Stimulated activated naive CD4-positive, alpha-beta T cell treated with Interleukin-2 at 50 U/mL for 16 hours (primary cell): ENCODE results near the gene CAMSAP1.
"Not testable (repeated sequence)": the region's sequence is repeated elsewhere in the genome, so short reads cannot be mapped to it uniquely, and the experiment has no call there.

Experiments
- DNase-seq: peaks from one replicate; lab custom pipeline; 2025; lab: John Stamatoyannopoulos, UW

CAMSAP1 gene

GRCh38 chr9:135907431-135908092, at the start of gene CAMSAP1:
Gene CAMSAP1 (minus strand): TSS chr9:135907546. CDS start chr9:135907159, 387 bp downstream.
- peak; percentile 92 for DNase-seq

GRCh38 chr9:135956802-135957174, 49.4 kb upstream of the CAMSAP1 start:
- no peak for DNase-seq

- DNase-seq = no peak
Measured at GRCh38 chr9:135955934-135956801, 48.8 kb upstream of the CAMSAP1 start.

GRCh38 chr9:135952664-135953206, 45.4 kb upstream of the CAMSAP1 start:
- no peak for DNase-seq

- no peak for DNase-seq
Measured at GRCh38 chr9:135951889-135952663, 44.7 kb upstream of the CAMSAP1 start.

GRCh38 chr9:135951310-135951709, 44.0 kb upstream of the CAMSAP1 start:
- not testable (repeated sequence) for DNase-seq

GRCh38 chr9:135950841-135951240, 43.5 kb upstream of the CAMSAP1 start:
- DNase-seq = not testable (repeated sequence)

GRCh38 chr9:135950135-135950682, 42.9 kb upstream of the CAMSAP1 start:
- DNase-seq = no peak

GRCh38 chr9:135949501-135950134, 42.3 kb upstream of the CAMSAP1 start:
- DNase-seq = no peak

- no peak for DNase-seq
Measured at GRCh38 chr9:135948968-135949367, 41.6 kb upstream of the CAMSAP1 start.

- DNase-seq = no peak
Measured at GRCh38 chr9:135948446-135948845, 41.1 kb upstream of the CAMSAP1 start.

GRCh38 chr9:135947582-135947981, 40.2 kb upstream of the CAMSAP1 start:
- no peak for DNase-seq

- not testable (repeated sequence) for DNase-seq
Measured at GRCh38 chr9:135947105-135947504, 39.8 kb upstream of the CAMSAP1 start.

- DNase-seq = no peak
Measured at GRCh38 chr9:135946392-135946994, 39.1 kb upstream of the CAMSAP1 start.

- DNase-seq = no peak
Measured at GRCh38 chr9:135945969-135946368, 38.6 kb upstream of the CAMSAP1 start.

- no peak for DNase-seq
Measured at GRCh38 chr9:135944444-135945252, 37.3 kb upstream of the CAMSAP1 start.

GRCh38 chr9:135943604-135944003, 36.3 kb upstream of the CAMSAP1 start:
- not testable (repeated sequence) for DNase-seq

- no peak for DNase-seq
Measured at GRCh38 chr9:135941288-135941995, 34.1 kb upstream of the CAMSAP1 start.
